Fibroblast of lung (primary cell): ENCODE results near the gene MAML3.

ENCODE experiments used
- EZH2 ChIP-seq: IDR thresholded peaks from 2 replicates; pipeline ENCODE4 v1.5.1; 2012; ENCODE audit warnings: low read length, control low read depth, mild to moderate bottlenecking; ENCODE audit errors: missing control alignments
- TF ChIP-seq, protein P1 (sequence below), 2 donors: IDR thresholded peaks in 1 of 2; conservative IDR thresholded peaks in 1 of 2; 1 replicate in 1 of 2; 2 replicates in 1 of 2; pipeline ENCODE4 v1.5.1; 2011 to 2012; ENCODE audit warnings: low read length in 2 of 2, control low read depth in 1 of 2, inconsistent platforms in 1 of 2, low read depth in 1 of 2, mild to moderate bottlenecking in 1 of 2

DNA sequence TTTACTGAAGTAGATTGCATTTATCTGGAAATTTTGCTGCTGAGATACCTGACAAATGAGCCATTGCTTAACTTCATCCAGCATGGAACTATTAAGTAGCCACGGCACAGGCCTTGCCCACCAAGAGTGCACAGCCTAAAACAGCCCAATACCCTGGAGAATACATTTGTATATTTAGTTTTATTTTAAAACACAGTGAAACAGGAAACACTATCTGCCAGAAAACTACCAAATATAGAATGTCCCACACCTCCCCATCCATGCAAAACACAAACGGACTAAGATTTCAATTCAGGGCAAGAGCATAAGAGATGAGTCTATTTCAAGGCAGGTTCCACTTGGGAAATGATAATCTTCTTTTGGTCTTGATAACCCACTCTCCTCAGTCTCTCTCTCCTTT is 57.1 kb downstream of the MAML3 start:
- TF ChIP-seq, protein P1, sequence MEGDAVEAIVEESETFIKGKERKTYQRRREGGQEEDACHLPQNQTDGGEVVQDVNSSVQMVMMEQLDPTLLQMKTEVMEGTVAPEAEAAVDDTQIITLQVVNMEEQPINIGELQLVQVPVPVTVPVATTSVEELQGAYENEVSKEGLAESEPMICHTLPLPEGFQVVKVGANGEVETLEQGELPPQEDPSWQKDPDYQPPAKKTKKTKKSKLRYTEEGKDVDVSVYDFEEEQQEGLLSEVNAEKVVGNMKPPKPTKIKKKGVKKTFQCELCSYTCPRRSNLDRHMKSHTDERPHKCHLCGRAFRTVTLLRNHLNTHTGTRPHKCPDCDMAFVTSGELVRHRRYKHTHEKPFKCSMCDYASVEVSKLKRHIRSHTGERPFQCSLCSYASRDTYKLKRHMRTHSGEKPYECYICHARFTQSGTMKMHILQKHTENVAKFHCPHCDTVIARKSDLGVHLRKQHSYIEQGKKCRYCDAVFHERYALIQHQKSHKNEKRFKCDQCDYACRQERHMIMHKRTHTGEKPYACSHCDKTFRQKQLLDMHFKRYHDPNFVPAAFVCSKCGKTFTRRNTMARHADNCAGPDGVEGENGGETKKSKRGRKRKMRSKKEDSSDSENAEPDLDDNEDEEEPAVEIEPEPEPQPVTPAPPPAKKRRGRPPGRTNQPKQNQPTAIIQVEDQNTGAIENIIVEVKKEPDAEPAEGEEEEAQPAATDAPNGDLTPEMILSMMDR (conservative IDR thresholded peaks at IDR 0.05 in 1 of 2, IDR thresholded peaks at IDR 0.05 in 1 of 2; ENCODE audit: low read depth in 1 of 2, low read length in 2 of 2), result no peak
- TF ChIP-seq EZH2, result no peak
